Neural cell (in vitro differentiated cells): ENCODE measurements around the gene XPR1. TPM values are rescaled to one million over a fixed set of nuclear protein-coding genes. Genes with fewer than 3 reads are reported as not detected.

ENCODE experiments used
- H2AFZ ChIP-seq: fragments of 200-600, 300-800 bp; sonication (generic), shearing (Covaris generic); 2 replicates; pipeline ENCODE4 v1.6.0; 2014; ENCODE audit warnings: low read depth, mild to moderate bottlenecking, antibody characterized with exemption, low read length, moderate library complexity
- H3F3A ChIP-seq: fragments of 200-600 bp; shearing (Covaris generic); 2 replicates; pipeline ENCODE4 v1.6.1; 2016; ENCODE audit warnings: mild to moderate bottlenecking, moderate library complexity, mixed read lengths, antibody characterized with exemption, low read length; ENCODE audit not compliant: insufficient read depth, poor library complexity, severe bottlenecking
- H3K27ac ChIP-seq: fragments of 200-600, 300-800 bp; sonication (generic), shearing (Covaris generic); 2 replicates; pipeline ENCODE4 v1.5.1; 2014; ENCODE audit warnings: mild to moderate bottlenecking, low read length, moderate library complexity
- H3K27me3 ChIP-seq: fragments of 300-800, 200-600 bp; sonication (generic), shearing (Covaris generic); 2 replicates; pipeline ENCODE4 v1.6.0; 2014; ENCODE audit warnings: mild to moderate bottlenecking, low read depth, low read length, moderate library complexity; ENCODE audit not compliant: insufficient read depth
- H3K36me3 ChIP-seq: fragments of 300-800, 200-600 bp; sonication (generic), shearing (Covaris generic); 2 replicates; pipeline ENCODE4 v1.5.1; 2014; ENCODE audit warnings: mild to moderate bottlenecking, antibody characterized with exemption, low read length, moderate library complexity; ENCODE audit not compliant: insufficient read depth
- H3K4me2 ChIP-seq: fragments of 300-800, 200-600 bp; sonication (generic), shearing (Covaris generic); 2 replicates; pipeline ENCODE4 v1.6.0; 2014; ENCODE audit warnings: mild to moderate bottlenecking, low read length
- H3K4me3 ChIP-seq: fragments of 300-800, 200-600 bp; sonication (generic), shearing (Covaris generic); 2 replicates; pipeline ENCODE4 v1.5.1; 2014; ENCODE audit warnings: mild to moderate bottlenecking, low read length, moderate library complexity
- H3K79me2 ChIP-seq: fragments of 200-600 bp; shearing (Covaris generic); replicated peaks from 2 replicates; pipeline ENCODE4 v1.6.0; 2014; ENCODE audit warnings: mild to moderate bottlenecking, low read length, moderate library complexity; ENCODE audit not compliant: insufficient read depth
- H3K9ac ChIP-seq: fragments of 300-800, 200-600 bp; sonication (generic), shearing (Covaris generic); 2 replicates; pipeline ENCODE4 v1.6.1; 2016; ENCODE audit warnings: mild to moderate bottlenecking, low read length, mixed read lengths
- H3K9me2 ChIP-seq: fragments of 200-600 bp; shearing (Covaris generic); 2 replicates; pipeline ENCODE4 v1.6.1; 2016; ENCODE audit warnings: mild to moderate bottlenecking, low read length, mixed read lengths; ENCODE audit not compliant: insufficient read depth
- H3K9me3 ChIP-seq: fragments of 200-600, 300-800 bp; sonication (generic), shearing (Covaris generic); 2 replicates; pipeline ENCODE4 v1.6.1; 2016; ENCODE audit warnings: mild to moderate bottlenecking, mixed run types, low read length, moderate library complexity, mixed read lengths
- H4K20me1 ChIP-seq: fragments of 200-600 bp; shearing (Covaris generic); 2 replicates; pipeline ENCODE4 v1.6.1; 2016; ENCODE audit warnings: mild to moderate bottlenecking, mixed run types; ENCODE audit not compliant: insufficient read depth
- CTCF ChIP-seq: fragments of 450-650 bp; IDR thresholded peaks from 2 replicates; pipeline ENCODE4 v1.5.1; 2014; ENCODE audit warnings: antibody characterized with exemption, mild to moderate bottlenecking, moderate library complexity; ENCODE audit not compliant: poor library complexity, severe bottlenecking
- EP300 ChIP-seq: fragments of 450-650 bp; conservative IDR thresholded peaks from 2 replicates; pipeline ENCODE4 v1.6.1; 2014; ENCODE audit warnings: antibody characterized with exemption, mild to moderate bottlenecking, moderate library complexity; ENCODE audit not compliant: poor library complexity, severe bottlenecking
- EZH2 ChIP-seq: fragments of 200-600, 300-800 bp; shearing (Covaris generic), sonication (generic); IDR thresholded peaks from 2 replicates; pipeline ENCODE4 v1.6.1; 2014; ENCODE audit warnings: antibody characterized with exemption, low read length, borderline replicate concordance, mild to moderate bottlenecking; ENCODE audit not compliant: insufficient read depth, poor library complexity, severe bottlenecking
- MXI1 ChIP-seq: fragments of 450-650 bp; conservative IDR thresholded peaks from 2 replicates; pipeline ENCODE4 v1.6.1; 2014; ENCODE audit warnings: antibody characterized with exemption, mild to moderate bottlenecking; ENCODE audit not compliant: poor library complexity, severe bottlenecking
- POLR2AphosphoS5 ChIP-seq: IDR thresholded peaks from 2 replicates; pipeline ENCODE4 v1.6.1; 2012
- RAD21 ChIP-seq: fragments of 450-650 bp; conservative IDR thresholded peaks from 2 replicates; pipeline ENCODE4 v1.6.1; 2014; ENCODE audit warnings: antibody characterized with exemption, mild to moderate bottlenecking, moderate library complexity
- REST ChIP-seq: IDR thresholded peaks from 2 replicates; pipeline ENCODE4 v1.6.1; 2012; ENCODE audit warnings: borderline replicate concordance
- SMC3 ChIP-seq: fragments of 450-650 bp; conservative IDR thresholded peaks from 2 replicates; pipeline ENCODE4 v1.6.1; 2014; ENCODE audit warnings: antibody characterized with exemption, mild to moderate bottlenecking, moderate library complexity; ENCODE audit not compliant: poor library complexity
- TAF1 ChIP-seq: IDR thresholded peaks from 2 replicates; pipeline ENCODE4 v1.6.1; 2012; ENCODE audit warnings: low read depth
- polyA plus RNA-seq: library from polyadenylated mRNA; depleted of rRNA; stranded (reverse); fragments of >200 nt; gene quantifications from 2 replicates; pipeline ENCODE4 v1.2.3, GENCODE V29; 2014

XPR1 gene
- polyA plus RNA-seq, 1 donor from 2014 or later: 185 TPM

GRCh38 chr1:180646547-180646946 is 14.7 kb downstream of the XPR1 start:
- Histone ChIP-seq H3K9me2 (no peaks in the 10 kb centered on the region), H3K4me2 (no peak overlapping the region), H3K9ac (no peak overlapping the region), H3K27me3 (no peaks in the 10 kb centered on the region), H3K27ac (no peak overlapping the region), H2AFZ (no peak overlapping the region), H3K36me3 (no peaks in the 10 kb centered on the region), H3K4me3 (no peak overlapping the region), H3K9me3 (no peaks in the 10 kb centered on the region), H4K20me1 (no peaks in the 10 kb centered on the region), H3F3A (no peaks in the 10 kb centered on the region), H3K79me2 (peaks cover 73% of the 10 kb centered on the region)
- TF ChIP-seq CTCF (no peak), EP300 (no peak), RAD21 (no peak), SMC3 (no peak), EZH2 (no peak), REST (no peak), TAF1 (no peak), MXI1 (no peak), POLR2AphosphoS5 (no peak)

GRCh38 chr1:180652792-180653191 is 21.0 kb downstream of the XPR1 start:
- H2AFZ ChIP-seq: no peak overlapping the region

GRCh38 chr1:180662709-180663108 is 30.9 kb downstream of the XPR1 start:
- no peak for TF ChIP-seq CTCF
- no peak for TF ChIP-seq EP300
- no peak for TF ChIP-seq POLR2AphosphoS5
- TF ChIP-seq RAD21: no peak
- no peak for TF ChIP-seq SMC3
- no peak for TF ChIP-seq EZH2
- TF ChIP-seq REST: no peak
- no peak for TF ChIP-seq TAF1
- no peak for TF ChIP-seq MXI1
- no peak overlapping the region for H3K4me3 ChIP-seq
- H3K9me3 ChIP-seq: peaks cover 25% of the 10 kb centered on the region
- H3K4me2 ChIP-seq: no peak overlapping the region
- peaks cover 5% of the 10 kb centered on the region for H3K36me3 ChIP-seq
- H3K27ac ChIP-seq: no peak overlapping the region
- no peaks in the 10 kb centered on the region for H3F3A ChIP-seq
- H3K79me2 ChIP-seq: peaks cover 83% of the 10 kb centered on the region
- no peaks in the 10 kb centered on the region for H3K27me3 ChIP-seq
- H3K9me2 ChIP-seq: no peaks in the 10 kb centered on the region
- H2AFZ ChIP-seq: no peak overlapping the region
- H4K20me1 ChIP-seq: no peaks in the 10 kb centered on the region
- no peak overlapping the region for H3K9ac ChIP-seq

More at GRCh38 chr1:180652792-180653191, 21.0 kb downstream of the XPR1 start:
- no peak for TF ChIP-seq EP300
- H3K79me2 ChIP-seq: peaks cover 69% of the 10 kb centered on the region
- H4K20me1 ChIP-seq: no peaks in the 10 kb centered on the region
- H3K27ac ChIP-seq: no peak overlapping the region
- H3K9me3 ChIP-seq: peaks cover 5% of the 10 kb centered on the region
- H3K4me3 ChIP-seq: no peak overlapping the region
- no peaks in the 10 kb centered on the region for H3F3A ChIP-seq
- H3K9ac ChIP-seq: no peak overlapping the region
- no peaks in the 10 kb centered on the region for H3K27me3 ChIP-seq
- no peak overlapping the region for H3K4me2 ChIP-seq
- no peaks in the 10 kb centered on the region for H3K36me3 ChIP-seq
- H3K9me2 ChIP-seq: no peaks in the 10 kb centered on the region
